ENCODE results near the gene BMPER. TPM values are rescaled to one million over a fixed set of nuclear protein-coding genes. Genes with fewer than 3 reads are reported as not detected.

BMPER gene
- total and polyA plus RNA-seq, 12 donors = 0.29 to 1.9 (median 0.85) TPM; not detected in 2

- WGBS, 4 donors = 82 to 90% (median 87%) methylated on average over 5 of the region's 5 CpGs
- H3K27me3 ChIP-seq = no peaks in the 10 kb centered on the region
- intact Hi-C loops (cut with DNase I) = no loop called here
- H3K27ac ChIP-seq = no peak overlapping the region
- TF ChIP-seq POLR2A (IDR thresholded peaks at IDR 0.05) (no peak), CTCF (IDR thresholded peaks at IDR 0.05) (no peak)
- no peaks in the 10 kb centered on the region for H3K4me1 ChIP-seq (replicated peaks in 1 of 2)
- DNase-seq = no peak
- H3K9me3 ChIP-seq (replicated peaks in 1 of 3) = no peaks in the 10 kb centered on the region
- no peak overlapping the region for H3K4me3 ChIP-seq
- no peaks in the 10 kb centered on the region for H3K36me3 ChIP-seq (replicated peaks in 1 of 2)
Observed at GRCh38 chr7:33869176-33869575, 36.2 kb upstream of the BMPER start.

- H3K36me3 ChIP-seq (replicated peaks in 1 of 2) = no peaks in the 10 kb centered on the region
- H3K27ac ChIP-seq = no peak overlapping the region
- H3K4me3 ChIP-seq = no peak overlapping the region
- no peaks in the 10 kb centered on the region for H3K4me1 ChIP-seq (replicated peaks in 1 of 2)
- no peak for DNase-seq
- H3K27me3 ChIP-seq = no peaks in the 10 kb centered on the region
- no peaks in the 10 kb centered on the region for H3K9me3 ChIP-seq (replicated peaks in 1 of 3)
- intact Hi-C loops (cut with DNase I) = no loop called here
- WGBS, 4 donors = 87 to 96% (median 91%) methylated on average over 3 of the region's 3 CpGs
- no peak for TF ChIP-seq POLR2A (IDR thresholded peaks at IDR 0.05)
- TF ChIP-seq CTCF (IDR thresholded peaks at IDR 0.05) = no peak
Observed at GRCh38 chr7:33870120-33870519, 35.2 kb upstream of the BMPER start.

- intact Hi-C loops (cut with DNase I) = no loop called here
- 68 to 73% (median 71%) methylated on average over 4 of the region's 4 CpGs for WGBS, 4 donors
Observed at GRCh38 chr7:33872870-33873269, 32.5 kb upstream of the BMPER start.

GRCh38 chr7:33873518-33873917 is 31.8 kb upstream of the BMPER start:
- H3K27ac ChIP-seq = no peak overlapping the region
- no peak for DNase-seq
- H3K4me1 ChIP-seq (replicated peaks in 1 of 2) = peaks cover 0 to 6% of the 10 kb centered on the region in 2 donors
- H3K9me3 ChIP-seq (replicated peaks in 1 of 3) = no peaks in the 10 kb centered on the region
- no peaks in the 10 kb centered on the region for H3K27me3 ChIP-seq
- WGBS, 4 donors = 93 to 98% (median 94%) methylated on average over 1 of the region's 1 CpG
- no peaks in the 10 kb centered on the region for H3K36me3 ChIP-seq (replicated peaks in 1 of 2)
- no peak overlapping the region for H3K4me3 ChIP-seq
- TF ChIP-seq CTCF (IDR thresholded peaks at IDR 0.05) (no peak), POLR2A (IDR thresholded peaks at IDR 0.05) (no peak)
- intact Hi-C loops (cut with DNase I) = no loop called here

More at GRCh38 chr7:33872870-33873269, 32.5 kb upstream of the BMPER start:
- Histone ChIP-seq H3K27ac (no peak overlapping the region), H3K27me3 (no peaks in the 10 kb centered on the region), H3K36me3 (replicated peaks in 1 of 2) (no peaks in the 10 kb centered on the region), H3K4me3 (no peak overlapping the region), H3K4me1 (replicated peaks in 1 of 2) (peaks cover 0 to 6% of the 10 kb centered on the region in 2 donors), H3K9me3 (replicated peaks in 1 of 3) (no peaks in the 10 kb centered on the region)
- TF ChIP-seq CTCF (IDR thresholded peaks at IDR 0.05) = no peak
- no peak for TF ChIP-seq POLR2A (IDR thresholded peaks at IDR 0.05)
- DNase-seq = no peak

All from adrenal gland (tissue), 12 donors.